ENCODE results near the gene B4GALT2.

DNA sequence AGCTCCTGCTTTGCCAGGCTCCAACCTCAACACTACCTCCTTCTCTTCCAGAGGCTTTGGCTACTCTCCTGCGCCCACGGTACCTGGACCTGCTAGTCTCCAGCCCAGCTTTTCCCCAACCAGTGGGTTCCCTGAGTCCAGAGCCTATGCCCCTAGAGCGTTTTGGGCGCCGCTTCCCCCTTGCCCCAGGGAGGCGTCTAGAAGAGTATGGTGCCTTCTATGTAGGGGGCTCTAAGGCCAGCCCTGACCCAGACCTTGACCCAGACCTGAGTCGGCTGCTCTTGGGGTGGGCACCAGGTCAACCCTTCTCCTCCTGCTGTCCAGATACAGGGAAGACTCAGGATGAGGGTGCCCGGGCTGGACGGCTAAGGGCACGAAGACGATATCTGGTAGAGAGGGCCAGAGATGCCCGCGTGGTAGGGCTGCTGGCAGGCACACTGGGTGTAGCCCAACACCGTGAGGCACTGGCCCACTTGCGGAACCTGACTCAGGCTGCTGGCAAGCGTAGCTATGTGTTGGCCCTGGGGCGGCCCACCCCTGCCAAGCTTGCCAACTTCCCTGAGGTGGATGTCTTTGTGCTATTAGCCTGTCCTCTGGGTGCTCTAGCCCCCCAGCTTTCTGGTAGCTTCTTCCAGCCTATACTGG is 7.6 kb upstream of the B4GALT2 start:
- TF ChIP-seq CTCF (IDR thresholded peaks at IDR 0.05) (no peak), POLR2A (IDR thresholded peaks at IDR 0.05) (no peak)
